Measurements from ENCODE around the gene ARHGAP30. TPM values are rescaled to one million over a fixed set of nuclear protein-coding genes. Genes with fewer than 3 reads are reported as not detected.

The ARHGAP30 gene
- total and polyA plus RNA-seq, 8 donors: 2.6 to 28.6 (median 6.5) TPM

- WGBS, 5 donors: 38 to 63% (median 53%) methylated on average over 2 of the region's 2 CpGs
- H3K36me3 ChIP-seq: peaks cover 17 to 48% (median 30%) of the 10 kb centered on the region in 4 donors
- H3K4me1 ChIP-seq: peaks cover 15 to 34% (median 26%) of the 10 kb centered on the region in 4 donors
- TF ChIP-seq CTCF (IDR thresholded peaks at IDR 0.05) (no peak), POLR2A (IDR thresholded peaks at IDR 0.05) (no peak)
- peak overlapping the region; percentile 86 to 96 (median 88) for H3K4me3 ChIP-seq
- intact Hi-C loops (cut with DNase I; ENCODE audit: low total_unique reads): no loop called here
- DNase-seq: peak in 1 of 2 donors; percentile 58
- H3K9me3 ChIP-seq: peaks cover 0 to 8% (median 0%) of the 10 kb centered on the region in 4 donors
- H3K27ac ChIP-seq: peak overlapping the region; percentile 91 to 99 (median 94)
- no peaks in the 10 kb centered on the region for H3K27me3 ChIP-seq
These were observed 23.0 kb downstream of the ARHGAP30 start for GRCh38 chr1:161046605-161047228.

- Histone ChIP-seq H3K36me3 (peaks cover 20 to 48% (median 33%) of the 10 kb centered on the region in 4 donors), H3K9me3 (peaks cover 0 to 8% (median 0%) of the 10 kb centered on the region in 4 donors), H3K27me3 (no peaks in the 10 kb centered on the region), H3K27ac (peak within 1 kb of the TSS; percentile 91 to 99 (median 94)), H3K4me3 (peak within 1 kb of the TSS; percentile 86 to 96 (median 88)), H3K4me1 (peaks cover 15 to 39% (median 26%) of the 10 kb centered on the region in 4 donors)
- peak; percentile 96 to 99 for DNase-seq
- WGBS, 5 donors: 0 to 1% (median 0%) methylated on average over 29 of the region's 29 CpGs
- intact Hi-C loops (cut with DNase I; ENCODE audit: low total_unique reads): no loop called here
- TF ChIP-seq EP300 (IDR thresholded peaks at IDR 0.05) (no peak), POLR2A (IDR thresholded peaks at IDR 0.05) (peak in 1 of 4 donors; percentile 62), POLR2AphosphoS5 (IDR thresholded peaks at IDR 0.05) (peak; percentile 70 to 94 (median 80))
These were observed 23.7 kb downstream of the ARHGAP30 start, which contains the start of gene USF1 for GRCh38 chr1:161045736-161046604. Gene USF1 (minus strand): TSS chr1:161045977. CDS start chr1:161043275, 2,702 bp downstream.

GRCh38 chr1:161044908-161045735 lies 24.6 kb downstream of the ARHGAP30 start:
- DNase-seq: peak; percentile 64 to 84
- peaks cover 15 to 39% (median 26%) of the 10 kb centered on the region in 4 donors for H3K4me1 ChIP-seq
- H3K27ac ChIP-seq: peak overlapping the region; percentile 91 to 99 (median 94)
- TF ChIP-seq POLR2AphosphoS5 (IDR thresholded peaks at IDR 0.05) (no peak), EP300 (IDR thresholded peaks at IDR 0.05) (no peak), CTCF (IDR thresholded peaks at IDR 0.05) (no peak), POLR2A (IDR thresholded peaks at IDR 0.05) (peak in 1 of 4 donors; percentile 13)
- intact Hi-C loops (cut with DNase I; ENCODE audit: low total_unique reads): no loop called here
- WGBS, 5 donors: 0 to 2% (median 1%) methylated on average over 31 to 48 of the region's 48 CpGs
- no peaks in the 10 kb centered on the region for H3K27me3 ChIP-seq
- peak overlapping the region; percentile 86 to 96 (median 88) for H3K4me3 ChIP-seq
- peaks cover 0 to 8% (median 0%) of the 10 kb centered on the region in 4 donors for H3K9me3 ChIP-seq
- peaks cover 28 to 52% (median 38%) of the 10 kb centered on the region in 4 donors for H3K36me3 ChIP-seq

- intact Hi-C loops (cut with DNase I; ENCODE audit: low total_unique reads): no loop called here
- TF ChIP-seq POLR2A (IDR thresholded peaks at IDR 0.05) (no peak), EP300 (IDR thresholded peaks at IDR 0.05) (no peak)
These were observed 25.2 kb downstream of the ARHGAP30 start for GRCh38 chr1:161044535-161044907.

More at GRCh38 chr1:161044535-161044907, 25.2 kb downstream of the ARHGAP30 start:
- H3K4me1 ChIP-seq: peaks cover 15 to 41% (median 27%) of the 10 kb centered on the region in 4 donors
- H3K4me3 ChIP-seq: peak overlapping the region; percentile 86 to 96 (median 88)
- peaks cover 34 to 54% (median 42%) of the 10 kb centered on the region in 4 donors for H3K36me3 ChIP-seq
- no peak for DNase-seq
- no peaks in the 10 kb centered on the region for H3K27me3 ChIP-seq
- peak overlapping the region; percentile 35 to 99 (median 94) for H3K27ac ChIP-seq
- H3K9me3 ChIP-seq: peaks cover 0 to 7% (median 0%) of the 10 kb centered on the region in 4 donors
